Epithelial cell of proximal tubule (primary cell): ENCODE results near the gene IL3RA. TPM values are rescaled to one million over a fixed set of nuclear protein-coding genes. Genes with fewer than 3 reads are reported as not detected.

ENCODE experiments used
- DNase-seq: peaks from one replicate; pipeline ENCODE4 v3.0.0-alpha.2; 2011; ENCODE audit warnings: low read depth
- H3K4me3 ChIP-seq: 2 replicates; pipeline ENCODE4 v1.5.1; 2011; ENCODE audit warnings: low read depth, mild to moderate bottlenecking, low read length
- CTCF ChIP-seq: conservative IDR thresholded peaks from 2 replicates; pipeline ENCODE4 v1.5.1; 2012; ENCODE audit warnings: low read depth, mild to moderate bottlenecking, low read length
- total RNA-seq: library from RNA; depleted of rRNA; stranded (reverse); fragments of >200 nt; gene quantifications from 2 replicates; pipeline ENCODE4 v1.2.3, GENCODE V29; 2015

IL3RA gene
- total RNA-seq, 1 donor from 2014 or later = not detected

GRCh38 chrX:1418901-1419544 lies 82.4 kb downstream of the IL3RA start:
- no peak for TF ChIP-seq CTCF
- no peak overlapping the region for H3K4me3 ChIP-seq
- DNase-seq = no peak

GRCh38 chrX:1419545-1420355 lies 83.2 kb downstream of the IL3RA start:
- DNase-seq = no peak
- H3K4me3 ChIP-seq = no peak overlapping the region
- TF ChIP-seq CTCF = no peak

GRCh38 chrX:1420371-1420770 lies 83.8 kb downstream of the IL3RA start:
- TF ChIP-seq CTCF = no peak
- no peak for DNase-seq
- H3K4me3 ChIP-seq = no peak overlapping the region

- no peak for TF ChIP-seq CTCF
- DNase-seq = no peak
- H3K4me3 ChIP-seq = no peak overlapping the region
These were observed 85.0 kb downstream of the IL3RA start for GRCh38 chrX:1421433-1422134.

- DNase-seq = no peak
- H3K4me3 ChIP-seq = no peak overlapping the region
- no peak for TF ChIP-seq CTCF
These were observed 85.5 kb downstream of the IL3RA start for GRCh38 chrX:1422135-1422465.

- no peak for TF ChIP-seq CTCF
- DNase-seq = no peak
These were observed 86.6 kb downstream of the IL3RA start for GRCh38 chrX:1423215-1423614.

More at GRCh38 chrX:1423215-1423614, 86.6 kb downstream of the IL3RA start:
- H3K4me3 ChIP-seq = no peak overlapping the region
